Brain microvascular endothelial cell (primary cell): ENCODE data around the gene MAMDC4.
"Not testable (repeated sequence)": the region's sequence is repeated elsewhere in the genome, so short reads cannot be mapped to it uniquely, and the experiment has no call there.

ENCODE experiments used
- DNase-seq: peaks from one replicate; pipeline ENCODE4 v3.0.0-alpha.2; 2020
- H3K27ac ChIP-seq: fragments of 250-450 bp; sonication (Bioruptor Pico); 2 replicates; pipeline ENCODE4 v1.5.1; 2020; ENCODE audit warnings: mild to moderate bottlenecking, moderate library complexity
- H3K27me3 ChIP-seq: fragments of 250-450 bp; sonication (Bioruptor Pico); replicated peaks from 2 replicates; pipeline ENCODE4 v1.5.1; 2020; ENCODE audit warnings: mild to moderate bottlenecking
- H3K36me3 ChIP-seq: fragments of 250-450 bp; sonication (Bioruptor Pico); replicated peaks from 2 replicates; pipeline ENCODE4 v1.5.1; 2020; ENCODE audit warnings: mild to moderate bottlenecking
- H3K4me3 ChIP-seq: 2 replicates; pipeline ENCODE4 v1.5.1; 2011; ENCODE audit warnings: low read depth, mild to moderate bottlenecking, control low read depth, low read length, moderate library complexity
- CTCF ChIP-seq: IDR thresholded peaks from 2 replicates; pipeline ENCODE4 v1.5.1; 2011; ENCODE audit warnings: low read depth, mild to moderate bottlenecking, moderate library complexity, low read length, control low read depth, inconsistent platforms; ENCODE audit errors: missing control alignments
- in situ Hi-C: cut with HindIII; loops from 2 replicates; pipeline ENCODE4 v1.10.0; 2017; ENCODE audit warnings: low sequenced_read_pairs, low pct_ligation_motif_present

The MAMDC4 gene

GRCh38 chr9:136876476-136876875, 24.3 kb downstream of the MAMDC4 start:
- no peaks in the 10 kb centered on the region for H3K27me3 ChIP-seq
- in situ Hi-C loops = no loop called here
- no peak for TF ChIP-seq CTCF
- DNase-seq = no peak
- no peaks in the 10 kb centered on the region for H3K36me3 ChIP-seq
- H3K27ac ChIP-seq = no peak overlapping the region
- H3K4me3 ChIP-seq = no peak overlapping the region

DNA sequence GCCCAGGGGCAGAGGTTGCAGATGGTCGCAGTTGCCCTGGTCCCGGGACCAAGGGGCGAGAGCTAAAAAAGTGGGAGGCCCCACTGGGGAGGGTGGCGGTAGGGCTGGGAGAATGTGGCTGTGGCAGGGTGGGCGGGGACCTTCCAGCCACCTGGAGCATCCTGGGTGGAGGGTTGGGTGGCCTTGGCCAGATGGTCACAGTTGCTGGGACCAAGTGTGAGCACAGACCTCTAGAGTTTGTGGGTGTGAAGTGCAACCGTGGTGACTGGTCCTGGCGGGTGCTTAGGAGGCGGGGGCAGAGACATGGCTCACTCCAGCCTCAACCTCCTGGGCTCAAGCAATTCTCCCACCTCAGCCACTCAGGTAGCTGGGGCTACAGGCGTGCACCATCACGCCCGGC, 28.5 kb downstream of the MAMDC4 start:
- H3K4me3 ChIP-seq = no peak overlapping the region
- no peak for DNase-seq
- H3K27me3 ChIP-seq = no peaks in the 10 kb centered on the region
- in situ Hi-C loops = no loop called here
- no peak for TF ChIP-seq CTCF
- no peaks in the 10 kb centered on the region for H3K36me3 ChIP-seq
- H3K27ac ChIP-seq = no peak overlapping the region

DNA sequence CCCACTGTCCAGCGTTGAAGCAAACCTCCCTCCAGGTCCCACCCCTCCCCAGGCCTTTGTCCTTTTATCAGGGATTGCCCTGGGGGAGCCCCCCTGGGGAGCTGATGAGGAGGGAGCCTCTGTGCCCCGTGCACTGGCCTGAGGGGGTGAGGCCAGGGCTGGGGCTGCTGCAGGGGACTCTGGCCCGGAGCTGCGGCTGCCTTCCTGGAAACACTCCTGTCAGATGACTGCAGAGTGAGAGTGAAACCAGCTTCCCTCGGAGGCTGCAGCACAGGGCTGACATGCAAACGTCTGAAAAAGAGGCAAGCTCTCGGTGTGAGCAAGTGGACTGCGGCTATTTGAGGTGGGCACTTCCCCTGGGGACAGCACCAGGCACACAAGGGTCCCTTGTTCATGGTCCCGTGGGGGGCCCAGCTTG, 29.6 kb downstream of the MAMDC4 start:
- no peak overlapping the region for H3K4me3 ChIP-seq
- H3K36me3 ChIP-seq = no peaks in the 10 kb centered on the region
- H3K27me3 ChIP-seq = no peaks in the 10 kb centered on the region
- DNase-seq = no peak
- in situ Hi-C loops = no loop called here
- TF ChIP-seq CTCF = no peak
- no peak overlapping the region for H3K27ac ChIP-seq

DNA sequence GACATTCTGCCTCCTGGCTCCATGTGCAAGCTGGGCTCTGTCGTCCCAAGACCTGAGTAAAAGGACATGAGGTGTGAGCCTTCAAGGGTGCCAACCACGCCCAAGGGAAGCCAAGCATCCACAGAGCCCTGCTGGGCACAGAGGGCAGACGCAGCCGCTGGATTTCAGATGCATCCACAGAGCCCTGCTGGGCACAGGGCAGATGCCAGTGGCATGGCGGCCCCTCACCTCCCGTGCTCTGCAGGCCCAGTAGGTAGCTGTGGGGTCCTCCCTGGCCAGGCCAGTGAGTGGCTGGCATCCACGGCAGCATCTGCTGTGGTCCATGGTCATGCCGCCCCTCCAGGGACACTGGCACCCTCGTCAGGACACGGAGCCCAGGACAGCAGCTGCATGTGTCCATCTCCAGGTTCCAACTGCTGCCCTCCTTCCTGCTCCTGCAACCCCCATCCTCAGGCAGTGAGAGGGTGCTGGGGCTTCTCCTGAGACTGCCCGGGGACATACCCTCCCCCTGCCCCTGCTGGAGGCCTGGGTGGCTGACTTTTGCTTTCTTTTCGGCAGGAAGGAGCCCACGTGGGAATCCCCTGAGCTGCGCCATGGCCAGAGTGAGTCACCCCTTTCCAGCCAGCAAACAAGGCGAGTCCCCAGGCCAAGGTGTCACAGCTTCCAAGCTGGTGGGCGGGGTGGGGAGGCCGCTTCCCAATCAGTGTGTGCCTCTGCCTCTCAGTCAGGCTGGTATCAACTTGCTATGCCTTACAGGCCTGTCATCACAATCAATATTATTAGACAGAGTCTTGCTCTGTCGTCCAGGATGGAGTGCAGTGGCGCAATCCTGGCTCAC, 30.2 kb downstream of the MAMDC4 start:
- TF ChIP-seq CTCF = peak; percentile 14
- in situ Hi-C loops = no loop called here
- H3K4me3 ChIP-seq = no peak overlapping the region
- DNase-seq = peak; percentile 70
- no peak overlapping the region for H3K27ac ChIP-seq
- H3K36me3 ChIP-seq = no peaks in the 10 kb centered on the region
- H3K27me3 ChIP-seq = no peaks in the 10 kb centered on the region

- H3K36me3 ChIP-seq, H3K4me3 ChIP-seq, DNase-seq, in situ Hi-C loops, H3K27ac ChIP-seq, H3K27me3 ChIP-seq: not testable (repeated sequence)
These were observed 30.8 kb downstream of the MAMDC4 start for GRCh38 chr9:136882947-136883283.

- in situ Hi-C loops, H3K27ac ChIP-seq: not testable (repeated sequence)
These were observed 31.5 kb downstream of the MAMDC4 start for GRCh38 chr9:136883670-136884069.

GRCh38 chr9:136885950-136886578, 33.9 kb downstream of the MAMDC4 start, which contains the start of gene TRAF2:
Gene TRAF2 (plus strand): TSS chr9:136886516. CDS start chr9:136898741, 12,225 bp downstream.
- Histone ChIP-seq H3K27me3 (no peaks in the 10 kb centered on the region), H3K27ac (peak within 1 kb of the TSS; percentile 65), H3K36me3 (no peaks in the 10 kb centered on the region), H3K4me3 (peak within 1 kb of the TSS; percentile 70)
- peak; percentile 97 for DNase-seq
- TF ChIP-seq CTCF = no peak
- in situ Hi-C loops = no loop called here

More at GRCh38 chr9:136883670-136884069, 31.5 kb downstream of the MAMDC4 start:
- H3K4me3 ChIP-seq, H3K27me3 ChIP-seq, DNase-seq, H3K36me3 ChIP-seq: not testable (repeated sequence)
